OCI-LY3 (cell line): ENCODE measurements around the gene TBXAS1.

Experiments used
- EZH2phosphoT487 ChIP-seq: fragments of 200-600 bp; shearing (Covaris generic); IDR thresholded peaks from 2 replicates; pipeline ENCODE4 v1.6.1; 2018; ENCODE audit warnings: antibody characterized with exemption, mixed run types, low read depth
- TF ChIP-seq, protein P1 (sequence below): fragments of 200-600, 300-600 bp; sonication (generic); IDR thresholded peaks from 2 replicates; pipeline ENCODE4 v1.5.1; 2014; ENCODE audit warnings: antibody characterized with exemption, low read length, low read depth

DNA sequence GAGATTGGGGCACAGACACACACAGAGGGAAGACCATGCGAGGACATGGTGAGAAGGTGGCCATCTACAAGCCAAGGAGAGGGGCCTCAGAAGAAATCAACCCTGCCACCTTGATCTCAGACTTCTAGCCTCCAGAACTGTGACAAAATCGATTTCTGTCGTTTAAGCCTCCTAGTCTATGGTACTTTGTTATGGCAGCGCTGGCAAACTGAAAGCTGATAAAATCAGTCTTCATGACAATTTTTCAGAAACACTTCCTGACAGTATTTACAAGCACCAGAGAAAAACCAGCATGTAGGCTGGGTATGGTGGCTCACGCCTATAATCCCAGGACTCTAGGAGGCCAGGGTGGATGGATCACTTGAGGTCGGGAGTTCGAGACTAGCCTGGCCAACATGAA is 229.5 kb downstream of the TBXAS1 start:
- TF ChIP-seq, protein P1, sequence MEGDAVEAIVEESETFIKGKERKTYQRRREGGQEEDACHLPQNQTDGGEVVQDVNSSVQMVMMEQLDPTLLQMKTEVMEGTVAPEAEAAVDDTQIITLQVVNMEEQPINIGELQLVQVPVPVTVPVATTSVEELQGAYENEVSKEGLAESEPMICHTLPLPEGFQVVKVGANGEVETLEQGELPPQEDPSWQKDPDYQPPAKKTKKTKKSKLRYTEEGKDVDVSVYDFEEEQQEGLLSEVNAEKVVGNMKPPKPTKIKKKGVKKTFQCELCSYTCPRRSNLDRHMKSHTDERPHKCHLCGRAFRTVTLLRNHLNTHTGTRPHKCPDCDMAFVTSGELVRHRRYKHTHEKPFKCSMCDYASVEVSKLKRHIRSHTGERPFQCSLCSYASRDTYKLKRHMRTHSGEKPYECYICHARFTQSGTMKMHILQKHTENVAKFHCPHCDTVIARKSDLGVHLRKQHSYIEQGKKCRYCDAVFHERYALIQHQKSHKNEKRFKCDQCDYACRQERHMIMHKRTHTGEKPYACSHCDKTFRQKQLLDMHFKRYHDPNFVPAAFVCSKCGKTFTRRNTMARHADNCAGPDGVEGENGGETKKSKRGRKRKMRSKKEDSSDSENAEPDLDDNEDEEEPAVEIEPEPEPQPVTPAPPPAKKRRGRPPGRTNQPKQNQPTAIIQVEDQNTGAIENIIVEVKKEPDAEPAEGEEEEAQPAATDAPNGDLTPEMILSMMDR = no peak
- no peak for TF ChIP-seq EZH2phosphoT487
